Testis (tissue), 3 donors: ENCODE data around the gene TULP1. TPM values are rescaled to one million over a fixed set of nuclear protein-coding genes. Genes with fewer than 3 reads are reported as not detected.

ENCODE experiments used
- DNase-seq: peaks from one replicate; pipeline ENCODE4 v3.0.0-alpha.2; 2019
- H3K27ac ChIP-seq, 2 donors: fragments of 200-600 bp; sonication (generic); one replicate each; pipeline ENCODE4 v1.5.1; 2019
- H3K27me3 ChIP-seq: fragments of 200-600 bp; sonication (generic); one replicate; pipeline ENCODE4 v1.5.1; 2019
- H3K36me3 ChIP-seq: fragments of 200-600 bp; sonication (generic); one replicate; pipeline ENCODE4 v1.5.1; 2017; ENCODE audit warnings: low read depth; ENCODE audit errors: missing control alignments
- H3K4me1 ChIP-seq: fragments of 200-600 bp; sonication (generic); one replicate; pipeline ENCODE4 v1.5.1; 2019
- H3K4me3 ChIP-seq, 2 donors: fragments of 200-600 bp; sonication (generic); one replicate each; pipeline ENCODE4 v1.5.1; 2017 to 2019
- H3K9me3 ChIP-seq: fragments of 200-600 bp; sonication (generic); one replicate; pipeline ENCODE4 v1.5.1; 2017
- POLR2A ChIP-seq: fragments of 450-650 bp; IDR thresholded peaks from one replicate; pipeline ENCODE4 v1.6.1; 2017; ENCODE audit warnings: antibody characterized with exemption, mild to moderate bottlenecking, moderate library complexity
- WGBS, 2 donors: methylation state at CpG; one replicate each; pipeline ENCODE4 v1.1.5; 2018; 5-methylcytosine and 5-hydroxymethylcytosine counted together
- intact Hi-C: fragments of 100-400 bp; cut with DNase I; formaldehyde crosslinking; loops from one replicate; pipeline ENCODE4 v1.15.1; 2023; ENCODE audit warnings: low total_unique reads
- polyA plus RNA-seq: library from polyadenylated mRNA; stranded (reverse); fragments of 350-450 nt; fragmentation: Illumina TruSeq; extraction: RNeasy Lipid Tissue Mini Kit (QIAGEN cat#74804); gene quantifications from one replicate; pipeline ENCODE4 v1.2.3, GENCODE V29; 2014; ENCODE audit warnings: low read depth, low replicate concordance; ENCODE audit not compliant: insufficient read depth
- total RNA-seq, 2 donors: library from RNA; depleted of rRNA; stranded (reverse); fragments of >200 nt; gene quantifications; one replicate each; pipeline ENCODE4 v1.2.3, GENCODE V29; 2016
- TF ChIP-seq, protein P1 (sequence below), 3 experiments: fragments of 450-650 bp in 2 of 3; fragments of 200-600 bp in 1 of 3; sonication (generic) in 1 of 3; IDR thresholded peaks; one replicate each; pipeline ENCODE4 v1.5.1; 2016 to 2019; ENCODE audit warnings: antibody characterized with exemption in 3 of 3, mild to moderate bottlenecking in 2 of 3, moderate library complexity in 1 of 3

TULP1 gene
- total and polyA plus RNA-seq, 3 donors from 2014 or later, result 0.53 to 2.4 (median 0.87) TPM

DNA sequence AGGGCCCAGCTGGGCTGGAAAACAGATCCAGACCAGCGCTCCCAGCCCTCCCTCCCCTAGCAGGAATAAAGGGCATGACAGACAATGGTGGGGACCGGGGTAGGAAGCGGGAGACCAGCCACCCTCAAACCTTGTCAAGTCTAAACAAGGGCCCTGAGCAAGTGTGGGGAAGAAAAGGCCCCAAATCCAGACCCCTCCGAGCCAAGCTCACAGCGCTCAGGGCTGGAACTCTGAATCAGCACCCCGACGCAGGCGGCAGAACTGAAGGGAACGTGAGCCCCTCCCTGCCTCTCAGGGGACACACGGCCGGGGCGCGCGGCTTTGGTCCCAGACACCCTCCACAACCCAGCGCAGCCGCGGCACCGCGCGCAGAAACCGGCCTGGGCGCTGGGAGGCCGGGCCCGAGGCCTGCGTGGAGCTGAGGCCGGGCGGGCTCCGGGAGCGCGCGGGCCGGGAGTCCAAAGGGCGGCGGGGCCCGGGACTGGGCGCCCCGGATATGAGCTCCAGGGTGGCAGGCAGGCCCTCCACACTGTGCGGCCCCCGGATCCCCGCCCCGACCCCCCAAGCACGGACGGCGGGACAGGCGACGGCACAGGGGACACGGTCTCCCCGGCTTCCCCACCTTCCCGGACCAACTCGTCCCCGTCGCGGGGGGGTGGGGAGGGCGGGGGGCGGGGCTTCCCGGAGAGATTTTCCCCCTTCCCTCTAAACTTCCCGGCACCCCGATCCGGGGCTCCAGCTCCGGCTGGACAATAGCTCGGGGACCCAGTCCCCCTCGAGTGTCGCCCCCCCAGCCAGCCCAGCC is 16.5 kb downstream of the TULP1 start:
- intact Hi-C loops, result no loop called here
- peaks cover 46% of the 10 kb centered on the region for H3K4me1 ChIP-seq
- H3K9me3 ChIP-seq, result no peaks in the 10 kb centered on the region
- H3K36me3 ChIP-seq, result no peaks in the 10 kb centered on the region
- H3K4me3 ChIP-seq, result peak overlapping the region; percentile 88 to 91
- H3K27me3 ChIP-seq, result no peaks in the 10 kb centered on the region
- WGBS, 2 donors, result 10 to 15% methylated on average over 17 to 43 of the region's 63 CpGs
- no peak for DNase-seq
- no peak for TF ChIP-seq POLR2A
- TF ChIP-seq, protein P1, sequence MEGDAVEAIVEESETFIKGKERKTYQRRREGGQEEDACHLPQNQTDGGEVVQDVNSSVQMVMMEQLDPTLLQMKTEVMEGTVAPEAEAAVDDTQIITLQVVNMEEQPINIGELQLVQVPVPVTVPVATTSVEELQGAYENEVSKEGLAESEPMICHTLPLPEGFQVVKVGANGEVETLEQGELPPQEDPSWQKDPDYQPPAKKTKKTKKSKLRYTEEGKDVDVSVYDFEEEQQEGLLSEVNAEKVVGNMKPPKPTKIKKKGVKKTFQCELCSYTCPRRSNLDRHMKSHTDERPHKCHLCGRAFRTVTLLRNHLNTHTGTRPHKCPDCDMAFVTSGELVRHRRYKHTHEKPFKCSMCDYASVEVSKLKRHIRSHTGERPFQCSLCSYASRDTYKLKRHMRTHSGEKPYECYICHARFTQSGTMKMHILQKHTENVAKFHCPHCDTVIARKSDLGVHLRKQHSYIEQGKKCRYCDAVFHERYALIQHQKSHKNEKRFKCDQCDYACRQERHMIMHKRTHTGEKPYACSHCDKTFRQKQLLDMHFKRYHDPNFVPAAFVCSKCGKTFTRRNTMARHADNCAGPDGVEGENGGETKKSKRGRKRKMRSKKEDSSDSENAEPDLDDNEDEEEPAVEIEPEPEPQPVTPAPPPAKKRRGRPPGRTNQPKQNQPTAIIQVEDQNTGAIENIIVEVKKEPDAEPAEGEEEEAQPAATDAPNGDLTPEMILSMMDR (IDR thresholded peaks at IDR 0.05), result no peak
- peak overlapping the region; percentile 95 to 98 for H3K27ac ChIP-seq

- H3K9me3 ChIP-seq, result no peaks in the 10 kb centered on the region
- no peaks in the 10 kb centered on the region for H3K36me3 ChIP-seq
- peak overlapping the region; percentile 88 to 91 for H3K4me3 ChIP-seq
- peak overlapping the region; percentile 95 to 98 for H3K27ac ChIP-seq
- intact Hi-C loops, result no loop called here
- peaks cover 54% of the 10 kb centered on the region for H3K4me1 ChIP-seq
- TF ChIP-seq POLR2A, result no peak
- TF ChIP-seq, protein P1 (IDR thresholded peaks at IDR 0.05), result no peak
- WGBS, 2 donors, result 56 to 70% methylated on average over 3 to 9 of the region's 9 CpGs
- no peak for DNase-seq
- no peaks in the 10 kb centered on the region for H3K27me3 ChIP-seq
Observed at GRCh38 chr6:35495258-35496035, 17.2 kb downstream of the TULP1 start.

- no peak for DNase-seq
- no peaks in the 10 kb centered on the region for H3K9me3 ChIP-seq
- 31 to 38% methylated on average over 4 of the region's 4 CpGs for WGBS, 2 donors
- no peaks in the 10 kb centered on the region for H3K27me3 ChIP-seq
- intact Hi-C loops, result no loop called here
- peaks cover 67% of the 10 kb centered on the region for H3K4me1 ChIP-seq
- TF ChIP-seq POLR2A, result no peak
- TF ChIP-seq, protein P1 (IDR thresholded peaks at IDR 0.05), result no peak
- no peaks in the 10 kb centered on the region for H3K36me3 ChIP-seq
- peak overlapping the region in 1 of 2 donors; percentile 19 for H3K27ac ChIP-seq
- no peak overlapping the region for H3K4me3 ChIP-seq
Observed at GRCh38 chr6:35494161-35494563, 18.5 kb downstream of the TULP1 start.

GRCh38 chr6:35493307-35493983 is 19.3 kb downstream of the TULP1 start:
- TF ChIP-seq, protein P1 (IDR thresholded peaks at IDR 0.05), result no peak
- TF ChIP-seq POLR2A, result no peak
- intact Hi-C loops, result no loop called here
- peaks cover 69% of the 10 kb centered on the region for H3K4me1 ChIP-seq
- H3K4me3 ChIP-seq, result no peak overlapping the region
- no peak for DNase-seq
- H3K27me3 ChIP-seq, result no peaks in the 10 kb centered on the region
- no peaks in the 10 kb centered on the region for H3K36me3 ChIP-seq
- H3K9me3 ChIP-seq, result no peaks in the 10 kb centered on the region
- 83 to 86% methylated on average over 22 to 28 of the region's 28 CpGs for WGBS, 2 donors
- no peak overlapping the region for H3K27ac ChIP-seq
